ENCODE results near the gene CEP97. TPM values are rescaled to one million over a fixed set of nuclear protein-coding genes. Genes with fewer than 3 reads are reported as not detected.
"Not testable (repeated sequence)": the region's sequence is repeated elsewhere in the genome, so short reads cannot be mapped to it uniquely, and the experiment has no call there.

CEP97 gene, protein sequence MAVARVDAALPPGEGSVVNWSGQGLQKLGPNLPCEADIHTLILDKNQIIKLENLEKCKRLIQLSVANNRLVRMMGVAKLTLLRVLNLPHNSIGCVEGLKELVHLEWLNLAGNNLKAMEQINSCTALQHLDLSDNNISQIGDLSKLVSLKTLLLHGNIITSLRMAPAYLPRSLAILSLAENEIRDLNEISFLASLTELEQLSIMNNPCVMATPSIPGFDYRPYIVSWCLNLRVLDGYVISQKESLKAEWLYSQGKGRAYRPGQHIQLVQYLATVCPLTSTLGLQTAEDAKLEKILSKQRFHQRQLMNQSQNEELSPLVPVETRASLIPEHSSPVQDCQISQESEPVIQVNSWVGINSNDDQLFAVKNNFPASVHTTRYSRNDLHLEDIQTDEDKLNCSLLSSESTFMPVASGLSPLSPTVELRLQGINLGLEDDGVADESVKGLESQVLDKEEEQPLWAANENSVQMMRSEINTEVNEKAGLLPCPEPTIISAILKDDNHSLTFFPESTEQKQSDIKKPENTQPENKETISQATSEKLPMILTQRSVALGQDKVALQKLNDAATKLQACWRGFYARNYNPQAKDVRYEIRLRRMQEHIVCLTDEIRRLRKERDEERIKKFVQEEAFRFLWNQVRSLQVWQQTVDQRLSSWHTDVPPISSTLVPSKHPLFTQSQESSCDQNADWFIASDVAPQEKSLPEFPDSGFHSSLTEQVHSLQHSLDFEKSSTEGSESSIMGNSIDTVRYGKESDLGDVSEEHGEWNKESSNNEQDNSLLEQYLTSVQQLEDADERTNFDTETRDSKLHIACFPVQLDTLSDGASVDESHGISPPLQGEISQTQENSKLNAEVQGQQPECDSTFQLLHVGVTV
- 21.1 and 27.8 TPM in 2 replicates for total RNA-seq
- polyA plus RNA-seq (2012), result 3.1 TPM

DNA sequence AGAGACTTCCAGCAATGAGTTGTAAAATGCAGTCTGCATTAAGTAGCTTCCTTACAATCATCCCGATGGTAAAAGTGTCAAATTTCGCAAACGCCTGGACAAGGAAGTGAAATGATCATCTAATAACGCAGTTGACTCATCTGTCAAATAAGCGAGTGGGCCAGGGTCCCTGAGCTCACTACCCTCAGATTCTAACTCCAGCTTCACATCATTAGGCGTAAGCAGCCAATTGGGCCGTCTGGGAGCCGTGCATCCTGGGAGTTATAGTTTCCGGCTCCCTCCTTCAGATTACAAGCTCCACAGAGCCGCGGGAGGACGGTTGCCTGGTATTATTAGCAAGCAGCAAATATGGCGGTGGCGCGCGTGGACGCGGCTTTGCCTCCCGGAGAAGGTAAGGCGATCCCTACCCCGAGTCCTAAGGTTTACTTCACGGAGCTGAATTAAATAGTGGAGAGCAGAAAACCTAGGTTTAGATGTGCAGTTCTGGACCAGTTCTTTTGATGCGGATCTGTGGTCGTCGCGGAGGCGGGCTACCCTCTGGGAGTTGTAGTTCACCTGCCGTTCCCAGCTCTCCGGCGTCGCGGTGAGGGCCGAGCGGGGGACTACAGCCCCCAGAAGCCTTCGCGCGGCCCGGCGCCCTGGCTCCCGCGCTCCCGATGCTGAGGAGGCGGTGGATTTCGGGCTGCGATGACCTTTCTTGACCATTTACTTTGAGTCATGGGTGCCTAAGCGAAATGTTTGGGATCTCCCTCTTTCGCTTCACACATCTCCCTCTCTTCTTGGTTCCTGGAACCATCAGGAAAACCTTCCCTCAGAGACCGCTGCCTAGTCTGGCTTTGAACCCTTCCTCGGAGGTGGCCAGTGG, at the start of gene CEP97:
Gene CEP97, plus strand, starts transcription at position 286 of the 865 bp plus-strand sequence. Its CDS starts 63 bp downstream, at position 349.
- DNase-seq (ENCODE audit: low read depth), result peak; percentile 97

DNA sequence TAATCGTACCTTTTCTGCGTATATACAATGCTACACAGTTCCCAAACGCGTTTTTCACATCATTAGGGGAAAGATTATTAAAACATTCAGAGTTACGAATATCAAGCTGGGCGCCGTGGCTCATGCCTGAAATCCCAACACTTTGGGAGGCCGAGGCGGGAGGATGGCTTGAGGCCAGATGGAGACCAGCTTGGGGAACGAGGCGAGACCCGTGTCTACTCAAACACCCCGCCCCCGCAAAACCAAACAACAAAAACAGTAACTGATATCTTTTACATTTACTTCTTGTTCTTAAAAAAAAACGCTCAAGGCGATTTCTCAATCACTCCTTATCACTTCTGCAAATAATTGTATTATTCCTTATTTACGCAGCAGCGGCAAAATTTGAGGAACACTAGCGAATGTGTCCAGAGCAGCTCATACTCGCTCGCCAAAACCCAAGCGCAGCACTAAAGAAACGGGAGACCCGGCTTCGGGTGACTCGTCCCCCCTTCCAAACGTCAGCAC, 48.7 kb upstream of the CEP97 start:
- no peak for DNase-seq (ENCODE audit: low read depth)

DNA sequence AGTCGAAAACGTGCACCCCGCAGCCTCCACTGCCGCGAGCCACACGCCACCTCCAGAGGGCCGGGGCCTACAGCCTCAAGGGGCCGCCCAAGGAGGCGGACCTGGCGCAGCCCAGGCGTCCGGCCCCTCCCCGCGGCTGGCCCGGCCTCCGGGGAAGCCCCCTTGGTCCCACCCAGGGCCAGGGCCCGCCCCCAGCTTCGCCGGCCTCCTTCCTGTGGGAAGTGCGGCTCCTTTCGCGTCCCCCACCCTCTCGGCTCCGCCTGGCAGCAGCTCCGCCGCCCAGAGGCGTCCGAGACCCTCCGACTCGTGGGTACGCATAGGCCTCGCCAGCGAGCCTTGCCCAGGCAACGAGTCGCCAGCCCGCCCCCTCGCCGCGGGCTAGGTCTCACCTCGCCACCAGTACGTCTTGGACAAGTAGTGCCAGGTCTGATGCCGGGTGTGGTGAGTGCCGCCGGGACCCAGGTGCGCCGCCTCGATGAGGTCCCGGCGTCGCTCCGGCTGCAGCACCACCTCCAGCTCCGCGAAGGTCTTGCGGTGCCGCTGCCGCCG, 48.1 kb upstream of the CEP97 start:
- peak; percentile 97 for DNase-seq (ENCODE audit: low read depth)

DNA sequence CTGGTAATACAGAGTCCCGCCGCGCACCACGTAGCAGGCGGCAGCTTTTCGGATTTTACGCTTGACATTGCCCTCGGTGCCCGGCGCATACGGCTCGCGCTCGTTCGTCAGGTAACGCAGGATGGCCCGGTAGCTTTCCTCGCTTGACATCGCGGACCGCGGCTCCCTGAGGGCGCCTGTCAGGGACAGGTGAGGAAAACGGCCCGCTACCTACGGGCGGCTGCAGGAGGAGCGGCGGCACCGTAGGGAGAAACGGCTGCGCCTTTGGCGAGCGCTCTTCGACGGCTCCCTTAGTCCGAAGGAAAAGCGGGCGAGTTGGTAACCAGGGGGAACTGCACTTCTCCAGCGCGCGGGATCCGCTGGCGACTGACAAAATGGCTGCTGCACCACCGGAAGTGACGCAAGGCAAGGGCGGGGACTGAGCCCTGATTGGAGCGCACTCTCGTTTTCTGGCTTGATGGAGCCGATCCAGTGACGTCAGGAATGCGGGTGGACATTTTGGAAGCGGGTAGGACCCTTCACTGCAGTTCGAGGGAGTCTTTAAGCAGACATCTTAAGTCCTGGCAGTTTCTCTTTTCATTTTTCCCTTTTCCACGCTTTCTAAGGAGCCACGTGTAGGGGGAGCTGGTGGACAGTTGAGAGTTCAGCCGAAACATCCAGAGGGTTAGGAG, 47.5 kb upstream of the CEP97 start, which contains the start of gene ZBTB11:
Gene ZBTB11, minus strand, starts transcription at position 368 of the 671 bp plus-strand sequence. Its CDS starts 218 bp downstream, at position 150.
- peak; percentile 100 for DNase-seq (ENCODE audit: low read depth)

DNA sequence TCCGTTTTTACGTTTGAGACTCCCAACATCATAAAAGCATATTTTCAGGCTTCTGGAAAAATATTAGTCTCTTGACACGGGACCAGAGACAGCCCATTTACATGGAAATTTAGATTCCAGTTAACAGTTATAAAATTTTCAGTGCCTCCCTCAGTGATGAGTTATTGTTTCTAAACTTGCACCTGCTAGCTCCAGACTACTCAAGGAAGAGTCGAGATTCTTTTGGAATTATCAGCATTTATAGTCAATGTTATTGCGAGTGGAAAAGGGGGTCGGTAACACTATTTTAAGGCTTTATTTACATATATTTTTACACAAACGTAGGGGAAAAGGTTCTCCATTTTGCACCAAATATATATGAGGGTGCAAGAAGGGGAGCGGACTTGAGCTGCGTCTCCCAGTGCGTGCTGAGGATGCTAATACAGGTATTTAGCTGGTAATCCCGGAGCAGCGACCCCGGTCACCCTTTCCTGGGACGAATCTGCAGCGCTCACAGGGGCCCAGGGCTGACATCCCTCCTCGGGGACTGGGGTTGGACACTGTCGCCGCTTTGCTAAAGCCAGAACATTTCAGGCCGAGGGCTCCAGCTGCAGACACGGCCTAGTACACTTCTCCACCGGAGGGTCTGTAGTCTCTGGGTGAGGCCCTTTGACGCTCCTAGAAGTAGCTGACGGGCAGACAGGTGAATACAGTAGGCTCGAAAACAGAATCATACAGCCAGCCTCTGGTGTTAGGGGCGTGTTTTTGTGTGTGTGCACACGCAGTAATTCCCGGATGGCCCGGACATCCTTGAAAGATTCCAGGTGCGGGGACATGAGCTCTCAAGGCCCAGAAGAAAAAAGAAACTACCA, 46.8 kb upstream of the CEP97 start:
- DNase-seq (ENCODE audit: low read depth), result no peak

DNA sequence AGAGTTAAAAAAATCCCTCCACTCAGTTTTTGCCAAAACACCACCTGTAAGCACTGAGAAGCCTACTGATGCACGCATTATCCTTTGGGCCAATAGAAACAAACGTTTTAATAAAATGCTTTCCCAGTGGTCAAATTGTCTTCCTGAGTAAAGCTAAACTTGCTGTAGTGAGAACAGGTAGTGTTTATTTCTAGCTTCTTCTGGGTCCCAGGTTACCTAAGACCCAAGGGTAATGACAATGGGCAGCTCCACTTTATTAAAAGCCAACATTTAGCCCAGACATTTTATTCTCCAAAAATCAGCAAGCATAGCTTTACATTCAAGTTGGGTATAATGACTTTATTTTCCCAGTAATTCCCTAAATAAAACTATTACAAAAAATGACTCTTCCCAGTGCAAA, 45.6 kb upstream of the CEP97 start:
- DNase-seq (ENCODE audit: low read depth), result not testable (repeated sequence)

DNA sequence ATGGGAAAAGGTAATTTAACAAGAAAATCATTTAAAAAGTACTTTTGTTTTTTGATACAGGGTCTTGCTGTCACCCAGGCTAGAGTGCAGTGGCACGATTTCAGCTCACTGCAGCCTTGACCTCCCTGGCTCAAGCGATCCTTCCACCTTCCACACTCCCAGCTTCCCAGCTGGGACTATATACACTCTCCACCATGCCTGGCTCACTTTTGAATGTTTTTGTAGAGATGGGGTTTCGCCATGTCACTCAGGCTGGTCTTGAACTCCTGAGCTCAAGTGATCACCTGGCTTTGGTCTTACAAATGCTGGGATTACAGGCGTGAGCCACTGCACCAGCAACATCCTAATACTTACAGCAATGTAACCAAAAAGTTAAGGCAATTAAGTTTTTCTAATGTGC, 43.9 kb upstream of the CEP97 start:
- DNase-seq (ENCODE audit: low read depth), result no peak

DNA sequence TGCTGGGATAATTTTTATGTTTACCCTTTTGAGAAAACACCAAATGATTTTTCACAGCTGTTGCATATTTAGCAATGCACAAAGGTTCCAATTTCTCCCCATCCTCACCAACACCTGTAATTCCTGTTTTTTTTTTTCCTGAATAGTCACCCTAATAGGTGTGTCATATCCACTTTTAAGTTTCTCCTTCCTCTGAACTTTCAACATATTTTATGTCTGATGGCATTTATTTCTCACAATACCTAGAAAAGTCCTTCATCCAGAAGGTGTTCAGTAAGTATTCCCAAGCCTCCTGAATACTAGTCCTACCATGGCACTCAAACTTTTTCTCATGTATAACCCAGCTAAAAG, 39.4 kb upstream of the CEP97 start:
- no peak for DNase-seq (ENCODE audit: low read depth)

DNA sequence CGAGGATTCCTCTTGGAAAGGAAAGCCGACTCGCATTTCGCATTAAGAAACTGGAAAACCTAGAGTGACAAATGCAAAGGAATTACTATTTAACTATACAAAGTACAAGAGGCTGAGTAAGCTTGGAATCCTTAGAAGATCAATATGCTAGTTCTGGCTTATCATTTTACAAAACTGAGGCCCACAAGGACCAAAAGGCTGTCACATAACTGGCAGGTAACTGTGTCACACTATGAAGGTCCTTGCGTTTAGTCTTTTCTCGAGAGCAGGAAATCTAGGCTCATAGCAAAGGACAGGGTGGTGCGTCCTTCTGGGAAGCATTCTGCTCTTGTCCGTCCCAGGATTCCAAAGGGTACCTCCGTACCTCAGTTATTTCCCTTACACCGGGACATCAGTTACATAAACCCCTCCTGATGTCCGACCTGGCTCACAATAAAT, 38.5 kb upstream of the CEP97 start:
- no peak for DNase-seq (ENCODE audit: low read depth)

DNA sequence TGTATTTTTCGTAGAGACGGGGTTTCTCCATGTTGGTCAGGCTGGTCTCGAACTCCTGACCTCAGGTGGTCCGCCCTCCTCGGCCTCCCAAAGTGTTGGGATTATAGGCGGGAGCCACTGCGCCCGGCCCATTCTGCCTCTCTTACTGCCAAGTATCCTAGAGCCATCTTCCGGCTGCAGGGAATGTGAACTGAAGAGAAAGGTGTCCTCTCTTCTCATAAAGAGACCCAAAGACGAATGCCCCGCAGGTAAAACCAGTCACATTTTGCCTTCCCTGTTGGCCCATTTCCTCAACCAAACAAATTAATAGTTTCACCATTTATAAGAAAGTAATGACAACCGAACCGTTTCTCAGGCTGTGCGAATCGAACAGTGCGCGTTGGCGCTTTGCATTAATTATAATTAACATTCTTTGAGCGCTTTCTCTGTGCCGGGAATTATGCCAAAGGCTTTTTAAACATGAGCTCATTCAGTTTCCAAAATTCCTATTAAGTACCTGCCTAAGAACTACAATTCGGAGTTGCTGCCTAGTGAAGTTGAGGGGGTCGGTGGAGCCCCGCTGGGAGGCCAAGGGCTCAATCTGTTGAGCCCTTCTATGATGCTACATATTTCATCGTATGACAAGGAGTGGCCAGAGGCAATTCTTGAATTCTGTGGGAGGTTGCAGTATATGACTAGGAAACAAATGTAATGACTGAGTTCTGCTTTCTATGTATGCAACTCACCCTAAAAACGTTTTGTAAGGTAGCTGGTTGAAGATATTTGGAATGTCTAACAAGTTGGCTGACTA, 37.1 kb upstream of the CEP97 start:
- DNase-seq (ENCODE audit: low read depth), result no peak

DNA sequence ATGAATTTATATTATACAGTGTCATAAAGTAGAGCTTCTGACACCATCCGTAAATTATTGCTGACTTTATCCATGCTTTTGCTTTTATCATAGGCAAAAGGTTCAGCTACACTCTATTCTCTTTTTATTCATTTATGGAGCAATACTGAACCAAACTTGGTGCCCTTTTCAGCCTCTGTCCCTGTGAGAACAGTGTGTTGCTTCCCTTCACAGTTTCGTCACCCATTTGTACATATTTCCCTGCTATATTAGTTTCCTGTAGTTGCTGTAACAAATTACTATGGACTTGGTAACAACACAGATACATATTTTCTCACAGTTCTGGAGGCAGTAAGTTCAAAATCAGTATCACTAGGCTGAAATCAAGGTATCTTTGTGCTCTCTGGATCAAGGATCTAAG, 35.1 kb upstream of the CEP97 start:
- no peak for DNase-seq (ENCODE audit: low read depth)

DNA sequence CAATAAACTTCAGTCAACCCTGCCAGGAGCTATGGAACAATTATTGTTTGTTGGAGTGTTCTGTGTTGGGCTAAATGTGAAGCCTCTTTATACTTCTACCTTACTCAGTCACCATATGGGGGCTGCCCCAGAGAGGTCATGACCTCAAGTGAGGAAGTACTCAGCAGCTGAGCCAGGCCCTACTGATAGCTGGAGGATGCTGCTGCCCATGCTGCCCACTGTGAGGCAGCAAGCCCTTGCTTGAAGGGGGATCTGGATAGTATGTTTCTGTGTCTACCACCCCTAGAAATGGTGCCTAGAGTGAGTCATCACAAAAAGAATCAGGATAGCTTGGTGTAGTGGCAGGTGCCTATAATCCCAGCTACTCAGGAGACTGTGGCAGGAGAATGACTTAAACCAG, 33.4 kb upstream of the CEP97 start:
- DNase-seq (ENCODE audit: low read depth), result peak; percentile 34

DNA sequence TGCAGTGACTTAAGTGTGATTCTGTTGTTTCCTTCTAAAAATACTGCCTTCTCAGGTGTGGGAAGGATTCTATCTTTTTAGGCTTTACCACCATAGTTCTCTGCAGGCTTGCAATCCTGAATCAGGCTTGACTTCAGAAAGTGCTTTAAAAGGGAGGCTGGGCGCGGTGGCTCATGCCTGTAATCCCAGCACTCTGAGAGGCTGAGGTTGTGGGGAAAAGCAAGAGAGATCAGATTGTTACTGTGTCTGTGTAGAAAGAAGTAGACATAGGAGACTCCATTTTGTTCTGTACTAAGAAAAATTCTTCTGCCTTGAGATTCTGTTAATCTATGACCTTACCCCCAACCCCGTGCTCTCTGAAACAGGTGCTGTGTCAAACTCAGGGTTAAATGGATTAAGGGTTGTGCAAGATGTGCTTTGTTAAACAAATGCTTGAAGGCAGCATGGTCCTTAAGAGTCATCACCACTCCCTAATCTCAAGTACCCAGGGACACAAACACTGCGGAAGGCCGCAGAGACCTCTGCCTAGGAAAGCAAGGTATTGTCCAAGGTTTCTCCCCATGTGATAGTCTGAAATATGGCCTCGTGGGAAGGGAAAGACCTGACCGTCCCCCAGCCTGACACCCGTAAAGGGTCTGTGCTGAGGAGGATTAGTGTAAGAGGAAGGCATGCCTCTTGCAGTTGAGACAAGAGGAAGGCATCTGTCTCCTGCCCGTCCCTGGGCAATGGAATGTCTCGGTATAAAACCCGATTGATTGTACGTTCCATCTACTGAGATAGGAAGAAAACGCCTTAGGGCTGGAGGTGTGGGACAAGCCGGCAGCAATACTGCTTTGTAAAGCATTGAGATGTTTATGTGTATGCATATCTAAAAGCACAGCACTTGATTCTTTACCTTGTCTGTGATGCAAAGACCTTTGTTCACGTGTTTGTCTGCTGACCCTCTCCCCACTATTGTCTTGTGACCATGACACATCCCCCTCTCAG, 32.4 kb upstream of the CEP97 start:
- DNase-seq (ENCODE audit: low read depth), result not testable (repeated sequence)

DNA sequence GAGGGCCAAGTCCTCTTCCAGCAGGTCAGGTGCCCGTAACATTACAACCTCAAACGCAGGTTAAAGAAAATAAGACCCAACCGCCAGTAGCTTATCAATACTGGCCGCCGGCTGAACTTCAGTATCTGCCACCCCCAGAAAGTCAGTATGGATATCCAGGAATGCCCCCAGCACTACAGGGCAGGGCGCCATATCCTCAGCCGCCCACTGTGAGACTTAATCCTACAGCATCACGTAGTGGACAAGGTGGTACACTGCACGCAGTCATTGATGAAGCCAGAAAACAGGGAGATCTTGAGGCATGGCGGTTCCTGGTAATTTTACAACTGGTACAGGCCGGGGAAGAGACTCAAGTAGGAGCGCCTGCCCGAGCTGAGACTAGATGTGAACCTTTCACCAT, 30.9 kb upstream of the CEP97 start:
- DNase-seq (ENCODE audit: low read depth), result peak; percentile 36

DNA sequence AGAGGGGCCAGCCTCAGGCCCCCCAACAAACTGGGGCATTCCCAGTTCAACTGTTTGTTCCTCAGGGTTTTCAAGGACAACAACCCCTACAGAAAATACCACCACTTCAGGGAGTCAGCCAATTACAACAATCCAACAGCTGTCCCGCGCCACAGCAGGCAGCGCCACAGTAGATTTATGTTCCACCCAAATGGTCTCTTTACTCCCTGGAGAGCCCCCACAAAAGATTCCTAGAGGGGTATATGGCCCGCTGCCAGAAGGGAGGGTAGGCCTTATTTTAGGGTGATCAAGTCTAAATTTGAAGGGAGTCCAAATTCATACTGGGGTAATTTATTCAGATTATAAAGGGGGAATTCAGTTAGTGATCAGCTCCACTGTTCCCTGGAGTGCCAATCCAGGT, 29.6 kb upstream of the CEP97 start:
- not testable (repeated sequence) for DNase-seq (ENCODE audit: low read depth)

DNA sequence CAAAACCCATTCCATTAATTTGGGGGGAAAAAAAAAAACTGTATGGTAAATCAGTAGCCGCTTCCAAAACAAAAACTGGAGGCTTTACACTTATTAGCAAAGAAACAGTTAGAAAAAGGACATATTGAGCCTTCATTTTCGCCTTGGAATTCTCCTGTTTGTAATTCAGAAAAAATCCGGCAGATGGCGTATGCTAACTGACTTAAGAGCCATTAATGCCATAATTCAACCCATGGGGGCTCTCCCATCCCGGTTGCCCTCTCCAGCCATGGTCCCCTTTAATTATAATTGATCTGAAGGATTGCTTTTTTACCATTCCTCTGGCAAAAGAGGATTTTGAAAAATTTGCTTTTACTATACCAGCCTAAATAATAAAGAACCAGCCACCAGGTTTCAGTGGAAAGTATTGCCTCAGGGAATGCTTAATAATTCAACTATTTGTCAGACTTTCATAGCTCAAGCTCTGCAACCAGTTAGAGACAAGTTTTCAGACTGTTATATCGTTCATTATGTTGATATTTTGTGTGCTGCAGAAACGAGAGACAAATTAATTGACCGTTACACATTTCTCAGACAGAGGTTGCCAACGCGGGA, 28.5 kb upstream of the CEP97 start:
- DNase-seq (ENCODE audit: low read depth), result peak; percentile 77

Data from myocyte (in vitro differentiated cells).